ENCODE data around the gene SLC6A1. TPM values are rescaled to one million over a fixed set of nuclear protein-coding genes. Genes with fewer than 3 reads are reported as not detected.

Gene SLC6A1
- total and polyA plus RNA-seq, 2 of the 4 experiments (the other 2 are of a cell fraction), result 0.02 TPM; not detected in 1

- ATAC-seq (ENCODE audit: low read depth), result no peak
Observed at GRCh38 chr3:10999221-11000107, 6.9 kb downstream of the SLC6A1 start.

More at GRCh38 chr3:10999221-11000107, 6.9 kb downstream of the SLC6A1 start:
- Histone ChIP-seq H3K79me1 (ENCODE audit: low read depth in 1 of 2, low read length in 2 of 2) (no peaks in the 10 kb centered on the region), H3K23ac (ENCODE audit: low read depth, low read length) (no peak overlapping the region), H3K27ac (ENCODE audit: insufficient read depth, low read length) (no peak overlapping the region), H4K20me1 (ENCODE audit: insufficient read depth, low read length) (no peaks in the 10 kb centered on the region), H2AK9ac (replicated peaks; ENCODE audit: low read depth, low read length, poor library complexity) (no peak overlapping the region), H2BK5ac (ENCODE audit: low read depth, low read length, poor library complexity, severe bottlenecking) (no peak overlapping the region), H3K36me3 (ENCODE audit: control insufficient read depth, insufficient read depth, low read length) (no peaks in the 10 kb centered on the region), H3K4me2 (ENCODE audit: low read depth, low read length) (no peak overlapping the region), H3K4me3 (ENCODE audit: insufficient read depth, low read depth, low read length) (no peak overlapping the region), H3K18ac (ENCODE audit: low read depth, low read length) (no peak overlapping the region), H2BK120ac (ENCODE audit: low read depth, low read length) (no peak overlapping the region), H3K14ac (replicated peaks; ENCODE audit: low read depth, low read length) (no peak overlapping the region), H4K91ac (ENCODE audit: insufficient read depth, low read depth, low read length) (no peak overlapping the region), H3K4me1 (ENCODE audit: control insufficient read depth, insufficient read depth, low read length) (no peaks in the 10 kb centered on the region), H3K56ac (ENCODE audit: extremely low read depth, insufficient read depth, low read length) (no peak overlapping the region), H4K8ac (ENCODE audit: low read depth in 2 of 2, low read length in 2 of 2) (no peak overlapping the region), H3K4ac (ENCODE audit: low read depth, low read length) (no peak overlapping the region), H2AFZ (replicated peaks; ENCODE audit: low read length, poor library complexity) (no peak overlapping the region), H3K9me1 (ENCODE audit: insufficient read depth, low read length) (no peaks in the 10 kb centered on the region), H3K9ac (ENCODE audit: low read depth, low read length) (no peak overlapping the region), H3K9me3 (ENCODE audit: control insufficient read depth, insufficient read depth, low read length) (no peaks in the 10 kb centered on the region), H3K27me3 (ENCODE audit: control insufficient read depth, insufficient read depth, low read length) (peaks cover 53% of the 10 kb centered on the region), H4K5ac (ENCODE audit: low read depth, low read length) (no peak overlapping the region), H2BK20ac (ENCODE audit: low read depth, low read length) (no peak overlapping the region), H2BK15ac (ENCODE audit: low read depth, low read length) (no peak overlapping the region), H2AK5ac (ENCODE audit: low read depth, low read length) (no peak overlapping the region)
- ChIA-PET CTCF (interaction anchor here (0.6 kb wide), 1 partner anchor 630 kb away, joined by 3 read pairs; no protein-coding TSS in a partner anchor), POLR2A (ENCODE audit: unreplicated experiment) (no interaction called here)
- 57% methylated on average over 1 of the region's 15 CpGs; no CpG with 5 or more reads in 1 of the 2 experiments for WGBS, 2 experiments (ENCODE audit: extremely low coverage in 2 of 2, insufficient read length in 1 of 2)
- BruUV-seq (replicated peaks), result no TSS peak
- TF ChIP-seq RFX5 (IDR thresholded peaks at IDR 0.05; ENCODE audit: low read depth, low read length) (no peak), NFE2L2 (IDR thresholded peaks at IDR 0.05; ENCODE audit: low read depth, low read length) (no peak), BHLHE40 (IDR thresholded peaks at IDR 0.05; ENCODE audit: low read depth, low read length) (no peak), USF2 (IDR thresholded peaks at IDR 0.05; ENCODE audit: low read depth, low read length) (no peak), POLR2A (IDR thresholded peaks at IDR 0.05; ENCODE audit: low read depth, low read length) (no peak), CHD1 (IDR thresholded peaks at IDR 0.05; ENCODE audit: low read depth, low read length) (no peak), CTCF (conservative IDR thresholded peaks at IDR 0.05; ENCODE audit: low read depth, low read length) (no peak)
- in situ Hi-C loops (cut with MboI; ENCODE audit: low sequenced_read_pairs) (no loop called here), intact Hi-C loops (cut with micrococcal nuclease) (no loop called here), dilution Hi-C loops (cut with HindIII; ENCODE audit: low sequenced_read_pairs, unreplicated experiment) (no loop called here)
- no peak for DNase-seq

Data from IMR-90 (cell line).